OCI-LY7 (cell line): ENCODE data around the gene OR13C9. TPM values are rescaled to one million over a fixed set of nuclear protein-coding genes. Genes with fewer than 3 reads are reported as not detected.
"Not testable (repeated sequence)": the region's sequence is repeated elsewhere in the genome, so short reads cannot be mapped to it uniquely, and the experiment has no call there.

Source experiments
- BruUV-seq: library from RNA; stranded (reverse); fragments of 400-500 nt; replicated peaks from 2 replicates; lab custom pipeline; 2021; lab: Mats Ljungman, UMichigan
- CTCF ChIA-PET: fragments of 300-600 bp; sonication (Branson Sonifier 250); formaldehyde crosslinking; loops from one replicate; lab custom pipeline; 2022; ENCODE audit warnings: antibody characterized with exemption; ENCODE audit not compliant: unreplicated experiment; lab: Charles Lee
- POLR2A ChIA-PET: fragments of 300-600 bp; sonication (Branson Sonifier 250); formaldehyde crosslinking; loops from one replicate; lab custom pipeline; 2022; ENCODE audit warnings: antibody characterized with exemption; lab: Charles Lee
- DNase-seq: peaks from one replicate; pipeline ENCODE4 v3.0.0-alpha.2; 2015; ENCODE audit warnings: low spot score
- H2AFZ ChIP-seq: fragments of 200-600 bp; sonication (generic), shearing (Covaris generic); 2 replicates; pipeline ENCODE4 v1.6.1; 2014; ENCODE audit warnings: mild to moderate bottlenecking, antibody characterized with exemption, low read length, moderate library complexity
- H3K27ac ChIP-seq: fragments of 200-600 bp; sonication (generic); 2 replicates; pipeline ENCODE4 v1.5.1; 2014; ENCODE audit warnings: mixed run types, low read depth, mild to moderate bottlenecking, moderate library complexity, low read length, inconsistent platforms; ENCODE audit not compliant: poor library complexity, severe bottlenecking
- H3K36me3 ChIP-seq: fragments of 200-600 bp; sonication (generic); 2 replicates; pipeline ENCODE4 v1.6.1; 2014; ENCODE audit warnings: mild to moderate bottlenecking, antibody characterized with exemption, low read length, moderate library complexity, mixed read lengths; ENCODE audit not compliant: insufficient read depth
- H3K4me1 ChIP-seq: fragments of 200-600 bp; sonication (generic); 2 replicates; pipeline ENCODE4 v1.5.1; 2014; ENCODE audit warnings: mild to moderate bottlenecking, low read length; ENCODE audit not compliant: insufficient read depth, poor library complexity, severe bottlenecking
- H3K4me2 ChIP-seq: fragments of 200-600 bp; sonication (generic); 2 replicates; pipeline ENCODE4 v1.6.1; 2014; ENCODE audit warnings: mild to moderate bottlenecking, low read length
- H3K4me3 ChIP-seq: fragments of 200-600 bp; sonication (generic); 2 replicates; pipeline ENCODE4 v1.5.1; 2014; ENCODE audit warnings: mild to moderate bottlenecking, low read depth, low read length; ENCODE audit not compliant: poor library complexity, severe bottlenecking
- H3K79me2 ChIP-seq: fragments of 200-600 bp; sonication (generic); 2 replicates; pipeline ENCODE4 v1.6.1; 2016; ENCODE audit warnings: low read depth, mild to moderate bottlenecking, low read length, moderate library complexity, mixed read lengths; ENCODE audit not compliant: insufficient read depth
- H3K9me2 ChIP-seq: fragments of 200-600 bp; sonication (generic); 2 replicates; pipeline ENCODE4 v1.6.1; 2016; ENCODE audit warnings: mild to moderate bottlenecking, low read length, mixed read lengths; ENCODE audit not compliant: insufficient read depth
- H3K9me3 ChIP-seq: fragments of 200-600 bp; sonication (generic); 2 replicates; pipeline ENCODE4 v1.6.1; 2014; ENCODE audit warnings: mild to moderate bottlenecking, mixed run types, low read length, mixed read lengths
- H4K20me1 ChIP-seq: fragments of 200-600 bp; sonication (generic); 2 replicates; pipeline ENCODE4 v1.6.1; 2014; ENCODE audit warnings: mild to moderate bottlenecking, antibody characterized with exemption, low read length, moderate library complexity, mixed read lengths; ENCODE audit not compliant: insufficient read depth
- EZH2phosphoT487 ChIP-seq: fragments of 200-600 bp; sonication (generic); IDR thresholded peaks from 2 replicates; pipeline ENCODE4 v1.6.1; 2018; ENCODE audit warnings: low read depth, borderline replicate concordance, mild to moderate bottlenecking, mixed run types, antibody characterized with exemption, low read length, moderate library complexity, mixed read lengths
- intact Hi-C: fragments of 100-400 bp; cut with micrococcal nuclease; formaldehyde crosslinking; loops from one replicate; pipeline ENCODE4 v1.10.0; 2022; ENCODE audit not compliant: unreplicated experiment
- total RNA-seq, 2 experiments: library from RNA; depleted of rRNA in 1 of 2; stranded (reverse); fragments of >200 nt in 1 of 2; shearing (Covaris generic) in 1 of 2; gene quantifications; 2 replicates each; pipeline ENCODE4 v1.2.3, GENCODE V29; 2014 to 2022
- TF ChIP-seq, protein P1 (sequence below): fragments of 200-600 bp; sonication (generic); conservative IDR thresholded peaks from 2 replicates; pipeline ENCODE4 v1.5.1; 2014; ENCODE audit warnings: mild to moderate bottlenecking, antibody characterized with exemption, low read length, moderate library complexity, mixed read lengths

OR13C9 gene
- total RNA-seq, 2 experiments from 2014 or later, result not detected

- Histone ChIP-seq H2AFZ (no peak overlapping the region), H4K20me1 (no peaks in the 10 kb centered on the region), H3K9me2 (no peaks in the 10 kb centered on the region), H3K4me1 (no peaks in the 10 kb centered on the region), H3K4me3 (no peak overlapping the region), H3K9me3 (no peaks in the 10 kb centered on the region), H3K79me2 (no peaks in the 10 kb centered on the region), H3K27ac (no peak overlapping the region), H3K36me3 (no peaks in the 10 kb centered on the region), H3K4me2 (no peak overlapping the region)
- TF ChIP-seq, protein P1, sequence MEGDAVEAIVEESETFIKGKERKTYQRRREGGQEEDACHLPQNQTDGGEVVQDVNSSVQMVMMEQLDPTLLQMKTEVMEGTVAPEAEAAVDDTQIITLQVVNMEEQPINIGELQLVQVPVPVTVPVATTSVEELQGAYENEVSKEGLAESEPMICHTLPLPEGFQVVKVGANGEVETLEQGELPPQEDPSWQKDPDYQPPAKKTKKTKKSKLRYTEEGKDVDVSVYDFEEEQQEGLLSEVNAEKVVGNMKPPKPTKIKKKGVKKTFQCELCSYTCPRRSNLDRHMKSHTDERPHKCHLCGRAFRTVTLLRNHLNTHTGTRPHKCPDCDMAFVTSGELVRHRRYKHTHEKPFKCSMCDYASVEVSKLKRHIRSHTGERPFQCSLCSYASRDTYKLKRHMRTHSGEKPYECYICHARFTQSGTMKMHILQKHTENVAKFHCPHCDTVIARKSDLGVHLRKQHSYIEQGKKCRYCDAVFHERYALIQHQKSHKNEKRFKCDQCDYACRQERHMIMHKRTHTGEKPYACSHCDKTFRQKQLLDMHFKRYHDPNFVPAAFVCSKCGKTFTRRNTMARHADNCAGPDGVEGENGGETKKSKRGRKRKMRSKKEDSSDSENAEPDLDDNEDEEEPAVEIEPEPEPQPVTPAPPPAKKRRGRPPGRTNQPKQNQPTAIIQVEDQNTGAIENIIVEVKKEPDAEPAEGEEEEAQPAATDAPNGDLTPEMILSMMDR, result no peak
- TF ChIP-seq EZH2phosphoT487, result no peak
- ChIA-PET POLR2A (interaction anchor here (0.6 kb wide), 1 partner anchor 1067 kb away, joined by 3 read pairs; no protein-coding TSS in a partner anchor), CTCF (no interaction called here)
- no peak for DNase-seq
- no TSS peak for BruUV-seq
- intact Hi-C loops, result no loop called here
Measured at GRCh38 chr9:104604801-104605200, 13.2 kb downstream of the OR13C9 start.

DNA sequence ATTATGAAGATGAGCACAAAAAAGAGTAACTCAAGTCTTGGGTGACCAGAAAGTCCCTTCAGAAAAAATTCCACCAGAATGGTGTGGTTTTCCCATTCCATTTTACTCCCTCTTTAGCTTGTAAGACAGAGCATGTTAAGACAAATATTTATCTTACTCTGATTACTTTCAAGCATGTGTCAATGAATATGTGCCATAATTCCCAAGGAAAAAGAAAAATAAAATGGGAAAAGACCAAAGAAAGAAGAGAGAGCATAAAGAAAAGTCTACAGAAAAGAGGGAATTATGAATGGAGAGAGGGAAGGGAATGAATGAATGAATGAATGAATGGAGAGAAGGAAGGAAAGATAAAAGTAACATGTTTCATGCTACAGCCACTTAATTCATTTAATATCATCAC lies 18.7 kb downstream of the OR13C9 start, which contains the start of gene OR13C5:
TSS of gene OR13C5 (minus strand) at position 101 of the 400 bp plus-strand sequence. CDS start at position 101, 0 bp downstream.
- H3K9me3 ChIP-seq, CTCF ChIA-PET, H2AFZ ChIP-seq, H3K4me1 ChIP-seq, H3K4me3 ChIP-seq, H3K79me2 ChIP-seq, intact Hi-C loops, H3K4me2 ChIP-seq, DNase-seq, BruUV-seq, H4K20me1 ChIP-seq, H3K27ac ChIP-seq, H3K9me2 ChIP-seq, H3K36me3 ChIP-seq, POLR2A ChIA-PET: not testable (repeated sequence)

DNA sequence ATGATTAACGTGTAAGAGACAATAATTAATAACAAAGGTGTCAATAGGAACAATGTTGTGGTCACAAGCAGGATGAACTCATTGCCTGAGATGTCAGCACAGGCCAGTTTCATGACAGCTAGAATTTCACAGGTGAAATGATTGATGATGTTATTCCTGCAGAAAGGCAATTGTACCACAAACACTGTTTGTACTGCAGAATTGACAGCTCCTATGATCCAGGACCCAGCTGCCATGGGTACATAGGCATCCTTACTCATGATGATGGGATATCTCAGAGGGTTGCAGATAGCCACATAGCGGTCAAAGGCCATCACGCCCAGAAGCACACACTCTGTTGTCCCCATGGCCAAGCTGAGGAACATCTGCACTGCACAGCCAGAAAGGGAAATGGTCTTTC lies 19.3 kb downstream of the OR13C9 start:
- POLR2A ChIA-PET, H4K20me1 ChIP-seq, CTCF ChIA-PET, H3K4me1 ChIP-seq, H3K4me3 ChIP-seq, H3K9me3 ChIP-seq, intact Hi-C loops, H2AFZ ChIP-seq, H3K9me2 ChIP-seq, H3K79me2 ChIP-seq, DNase-seq, BruUV-seq, H3K4me2 ChIP-seq, H3K27ac ChIP-seq, H3K36me3 ChIP-seq: not testable (repeated sequence)

- Histone ChIP-seq H3K79me2 (no peaks in the 10 kb centered on the region), H3K9me3 (no peaks in the 10 kb centered on the region), H3K4me3 (no peak overlapping the region), H3K9me2 (no peaks in the 10 kb centered on the region), H3K4me1 (no peaks in the 10 kb centered on the region), H4K20me1 (no peaks in the 10 kb centered on the region; the same call in 1 of the 2 replicates), H3K36me3 (no peaks in the 10 kb centered on the region), H3K27ac (no peak overlapping the region), H2AFZ (no peak overlapping the region), H3K4me2 (no peak overlapping the region)
- TF ChIP-seq EZH2phosphoT487, result no peak
- TF ChIP-seq, protein P1, result no peak
- CTCF ChIA-PET, result no interaction called here
- POLR2A ChIA-PET, result interaction anchor here (0.6 to 1.0 kb wide), 2 partner anchors 525 to 1483 kb away, joined by 3 read pairs; no protein-coding TSS in a partner anchor
- DNase-seq, result no peak
- intact Hi-C loops, result no loop called here
- BruUV-seq, result no TSS peak
Measured at GRCh38 chr9:104589626-104590025, 28.4 kb downstream of the OR13C9 start.
